Neural crest cell (in vitro differentiated cells): ENCODE measurements around the gene GEN1. TPM values are rescaled to one million over a fixed set of nuclear protein-coding genes. Genes with fewer than 3 reads are reported as not detected.
"Not testable (repeated sequence)": the region's sequence is repeated elsewhere in the genome, so short reads cannot be mapped to it uniquely, and the experiment has no call there.

Experiments used
- DNase-seq: peaks from one replicate; pipeline ENCODE4 v3.0.0; 2021; ENCODE audit warnings: low read depth, mixed read lengths, low spot score
- H3K27ac Mint-ChIP-seq: one replicate; pipeline ENCODE4 v1.8.0; 2021; ENCODE audit warnings: mild to moderate bottlenecking, mixed read lengths; ENCODE audit not compliant: unreplicated experiment
- H3K27me3 Mint-ChIP-seq: 2 replicates; pipeline ENCODE4 v1.8.0; 2021; ENCODE audit warnings: low read depth, mild to moderate bottlenecking, mixed read lengths
- H3K36me3 Mint-ChIP-seq: 2 replicates; pipeline ENCODE4 v1.8.0; 2021; ENCODE audit warnings: low read depth, mild to moderate bottlenecking, mixed read lengths
- H3K4me1 Mint-ChIP-seq: 2 replicates; pipeline ENCODE4 v1.8.0; 2021; ENCODE audit warnings: mixed read lengths
- H3K4me3 Mint-ChIP-seq: one replicate; pipeline ENCODE4 v1.8.0; 2021; ENCODE audit warnings: mild to moderate bottlenecking, mixed read lengths
- H3K9me3 Mint-ChIP-seq: 2 replicates; pipeline ENCODE4 v1.8.0; 2021; ENCODE audit warnings: mixed read lengths
- total RNA-seq: library from RNA; stranded (reverse); gene quantifications from 2 replicates; pipeline ENCODE4 v1.2.1, GENCODE V29; 2021
- TF ChIP-seq, protein P1 (sequence below): fragments of 200-600 bp; sonication (generic); conservative IDR thresholded peaks from 2 replicates; pipeline ENCODE4 v1.5.0; 2021; ENCODE audit warnings: antibody characterized with exemption, mild to moderate bottlenecking

Gene GEN1
- total RNA-seq, 1 donor from 2014 or later, result 29.7 TPM

- TF ChIP-seq, protein P1, sequence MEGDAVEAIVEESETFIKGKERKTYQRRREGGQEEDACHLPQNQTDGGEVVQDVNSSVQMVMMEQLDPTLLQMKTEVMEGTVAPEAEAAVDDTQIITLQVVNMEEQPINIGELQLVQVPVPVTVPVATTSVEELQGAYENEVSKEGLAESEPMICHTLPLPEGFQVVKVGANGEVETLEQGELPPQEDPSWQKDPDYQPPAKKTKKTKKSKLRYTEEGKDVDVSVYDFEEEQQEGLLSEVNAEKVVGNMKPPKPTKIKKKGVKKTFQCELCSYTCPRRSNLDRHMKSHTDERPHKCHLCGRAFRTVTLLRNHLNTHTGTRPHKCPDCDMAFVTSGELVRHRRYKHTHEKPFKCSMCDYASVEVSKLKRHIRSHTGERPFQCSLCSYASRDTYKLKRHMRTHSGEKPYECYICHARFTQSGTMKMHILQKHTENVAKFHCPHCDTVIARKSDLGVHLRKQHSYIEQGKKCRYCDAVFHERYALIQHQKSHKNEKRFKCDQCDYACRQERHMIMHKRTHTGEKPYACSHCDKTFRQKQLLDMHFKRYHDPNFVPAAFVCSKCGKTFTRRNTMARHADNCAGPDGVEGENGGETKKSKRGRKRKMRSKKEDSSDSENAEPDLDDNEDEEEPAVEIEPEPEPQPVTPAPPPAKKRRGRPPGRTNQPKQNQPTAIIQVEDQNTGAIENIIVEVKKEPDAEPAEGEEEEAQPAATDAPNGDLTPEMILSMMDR, result no peak
- no peak for DNase-seq
- Mint-ChIP-seq H3K27me3 (peaks cover 5% of the 10 kb centered on the region), H3K36me3 (no peaks in the 10 kb centered on the region), H3K4me3 (no peak overlapping the region), H3K4me1 (peaks cover 27% of the 10 kb centered on the region), H3K27ac (no peak overlapping the region), H3K9me3 (no peaks in the 10 kb centered on the region)
These were observed 67.1 kb downstream of the GEN1 start for GRCh38 chr2:17821080-17821479.

DNA sequence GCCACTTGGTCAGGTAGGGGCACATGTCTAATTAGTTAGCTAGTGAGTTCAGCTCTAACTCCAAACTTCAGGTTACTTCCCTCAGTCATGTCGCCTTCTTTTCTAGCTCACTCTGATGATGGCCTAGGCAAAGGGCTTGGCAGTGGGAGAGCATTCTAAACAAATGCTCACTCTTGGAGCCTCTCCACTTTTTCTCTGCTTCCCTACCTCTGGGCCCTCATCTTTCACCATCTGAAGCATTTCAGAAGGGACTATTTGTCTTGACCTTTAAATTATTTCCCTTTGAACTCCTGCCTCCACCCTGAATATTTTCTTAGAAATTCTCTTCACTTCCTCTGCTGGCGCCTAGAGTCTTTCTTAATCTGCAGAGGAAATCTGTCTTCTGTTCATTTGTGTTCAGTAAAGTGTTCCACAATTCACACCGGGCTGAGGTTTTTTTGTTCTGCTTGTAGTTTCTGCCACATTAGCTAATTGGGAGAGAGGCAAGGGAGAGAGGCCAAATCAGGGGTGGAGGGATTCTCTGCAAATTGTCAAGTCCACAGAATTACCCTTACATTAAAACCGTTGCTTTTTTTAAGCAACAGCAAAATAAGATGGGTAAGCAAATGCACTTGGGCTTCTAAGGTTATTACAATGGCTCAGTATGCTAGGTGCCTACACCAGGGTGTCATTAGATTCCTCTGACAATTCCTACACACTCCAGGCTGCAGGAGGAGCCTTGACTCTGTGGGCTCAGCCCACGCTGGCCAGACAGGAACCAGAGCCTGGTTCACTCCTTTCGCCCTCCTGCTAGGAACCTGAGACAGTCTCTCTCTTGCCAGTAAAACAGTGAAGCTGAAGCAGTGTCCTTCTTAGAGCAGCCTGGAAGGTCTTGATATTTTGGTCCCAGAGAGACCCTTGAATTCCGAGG lies 67.9 kb downstream of the GEN1 start:
- peaks cover 7% of the 10 kb centered on the region for H3K27me3 Mint-ChIP-seq
- H3K9me3 Mint-ChIP-seq, result no peaks in the 10 kb centered on the region
- DNase-seq, result no peak
- H3K4me1 Mint-ChIP-seq, result peaks cover 27% of the 10 kb centered on the region
- TF ChIP-seq, protein P1, result no peak
- H3K36me3 Mint-ChIP-seq, result no peaks in the 10 kb centered on the region
- peak overlapping the region; percentile 31 for H3K4me3 Mint-ChIP-seq
- H3K27ac Mint-ChIP-seq, result peak overlapping the region; percentile 3

GRCh38 chr2:17822445-17823117 lies 68.6 kb downstream of the GEN1 start:
- no peak for DNase-seq
- Mint-ChIP-seq H3K27me3 (peaks cover 8% of the 10 kb centered on the region), H3K4me3 (peak overlapping the region; percentile 31), H3K9me3 (no peaks in the 10 kb centered on the region), H3K36me3 (no peaks in the 10 kb centered on the region), H3K27ac (no peak overlapping the region), H3K4me1 (peaks cover 25% of the 10 kb centered on the region)
- TF ChIP-seq, protein P1, result no peak

GRCh38 chr2:17823646-17824045 lies 69.7 kb downstream of the GEN1 start:
- H3K36me3 Mint-ChIP-seq, DNase-seq, H3K27ac Mint-ChIP-seq, H3K9me3 Mint-ChIP-seq, H3K27me3 Mint-ChIP-seq: not testable (repeated sequence)
- H3K4me1 Mint-ChIP-seq, result peaks cover 24% of the 10 kb centered on the region
- H3K4me3 Mint-ChIP-seq, result peak overlapping the region; percentile 24

DNA sequence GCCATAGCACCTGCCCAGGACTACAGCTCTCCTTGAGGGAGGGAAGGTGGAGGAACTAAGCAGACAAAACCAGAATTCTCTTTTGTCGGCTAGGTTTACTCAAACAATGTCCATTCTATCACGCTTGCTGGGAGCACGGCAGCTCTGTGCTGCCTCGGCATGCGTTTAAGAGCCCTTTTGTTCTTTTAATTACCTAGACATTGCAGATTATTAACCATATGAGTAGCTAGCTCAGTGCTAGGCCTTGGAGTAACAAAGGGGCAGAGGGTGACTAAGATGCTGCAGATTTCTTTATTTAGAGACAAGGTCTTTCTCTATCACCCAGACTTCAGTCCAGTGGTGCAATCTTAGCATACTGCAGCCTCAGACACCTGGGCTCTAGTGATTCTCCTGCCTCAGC lies 73.4 kb downstream of the GEN1 start:
- Mint-ChIP-seq H3K27ac (no peak overlapping the region), H3K9me3 (no peaks in the 10 kb centered on the region), H3K36me3 (no peaks in the 10 kb centered on the region), H3K4me1 (peaks cover 22% of the 10 kb centered on the region), H3K27me3 (peaks cover 30% of the 10 kb centered on the region), H3K4me3 (no peak overlapping the region)
- no peak for DNase-seq
- TF ChIP-seq, protein P1, result no peak

GRCh38 chr2:17827785-17828184 lies 73.8 kb downstream of the GEN1 start:
- TF ChIP-seq, protein P1, result no peak
- Mint-ChIP-seq H3K9me3 (no peaks in the 10 kb centered on the region), H3K36me3 (no peaks in the 10 kb centered on the region), H3K27me3 (peaks cover 30% of the 10 kb centered on the region), H3K27ac (no peak overlapping the region), H3K4me1 (peaks cover 17% of the 10 kb centered on the region), H3K4me3 (no peak overlapping the region)
- DNase-seq, result no peak
